ENCODE results near the gene LINGO1.

The LINGO1 gene

GRCh38 chr15:77572186-77572585, 60.5 kb downstream of the LINGO1 start:
- no peak for DNase-seq (ENCODE audit: low read depth in 2 of 2)

DNA sequence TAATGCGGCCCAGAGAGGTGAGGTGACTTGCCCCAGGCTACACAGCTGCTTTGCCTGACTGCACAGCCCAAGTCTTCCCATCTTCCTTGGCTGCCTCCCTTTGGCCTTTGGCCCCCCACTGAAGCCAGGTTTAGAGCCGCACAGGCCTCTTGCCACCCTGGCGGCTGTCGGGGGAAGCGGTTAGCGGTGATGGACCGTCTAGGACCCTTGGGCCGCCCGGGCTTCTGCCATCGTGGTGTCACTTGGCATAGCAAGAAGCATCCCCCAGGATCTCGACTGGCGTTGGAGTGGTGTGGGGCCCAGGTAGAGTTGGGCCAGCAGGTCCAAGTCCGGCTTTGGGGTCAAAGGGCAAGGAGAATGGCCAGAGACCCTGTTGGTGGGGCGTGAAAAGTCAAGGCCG, 61.0 kb downstream of the LINGO1 start:
- DNase-seq (ENCODE audit: low read depth in 2 of 2) = no peak

GRCh38 chr15:77571181-77571580, 61.5 kb downstream of the LINGO1 start:
- no peak for DNase-seq (ENCODE audit: low read depth in 2 of 2)

DNA sequence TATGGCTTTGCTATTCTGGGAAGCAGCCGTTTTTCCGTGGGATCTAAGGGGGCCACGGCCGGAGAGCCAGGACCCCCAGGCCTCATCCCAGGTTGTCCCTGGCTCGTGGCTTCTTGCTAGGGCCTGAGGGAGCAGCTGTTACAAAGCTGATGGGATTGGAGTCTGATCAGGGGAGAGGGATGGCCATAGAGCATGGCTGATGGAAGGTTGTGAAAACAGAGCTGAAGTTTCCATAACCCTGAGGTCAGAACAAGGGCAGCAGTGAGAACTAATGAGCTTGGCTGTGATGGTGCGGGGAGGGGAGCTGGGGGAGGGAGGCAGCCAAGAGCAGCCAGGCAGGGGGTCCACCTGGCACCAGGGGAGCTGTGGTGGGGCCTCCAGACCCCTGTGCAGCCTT, 63.0 kb downstream of the LINGO1 start:
- no peak for DNase-seq (ENCODE audit: low read depth in 2 of 2)

DNA sequence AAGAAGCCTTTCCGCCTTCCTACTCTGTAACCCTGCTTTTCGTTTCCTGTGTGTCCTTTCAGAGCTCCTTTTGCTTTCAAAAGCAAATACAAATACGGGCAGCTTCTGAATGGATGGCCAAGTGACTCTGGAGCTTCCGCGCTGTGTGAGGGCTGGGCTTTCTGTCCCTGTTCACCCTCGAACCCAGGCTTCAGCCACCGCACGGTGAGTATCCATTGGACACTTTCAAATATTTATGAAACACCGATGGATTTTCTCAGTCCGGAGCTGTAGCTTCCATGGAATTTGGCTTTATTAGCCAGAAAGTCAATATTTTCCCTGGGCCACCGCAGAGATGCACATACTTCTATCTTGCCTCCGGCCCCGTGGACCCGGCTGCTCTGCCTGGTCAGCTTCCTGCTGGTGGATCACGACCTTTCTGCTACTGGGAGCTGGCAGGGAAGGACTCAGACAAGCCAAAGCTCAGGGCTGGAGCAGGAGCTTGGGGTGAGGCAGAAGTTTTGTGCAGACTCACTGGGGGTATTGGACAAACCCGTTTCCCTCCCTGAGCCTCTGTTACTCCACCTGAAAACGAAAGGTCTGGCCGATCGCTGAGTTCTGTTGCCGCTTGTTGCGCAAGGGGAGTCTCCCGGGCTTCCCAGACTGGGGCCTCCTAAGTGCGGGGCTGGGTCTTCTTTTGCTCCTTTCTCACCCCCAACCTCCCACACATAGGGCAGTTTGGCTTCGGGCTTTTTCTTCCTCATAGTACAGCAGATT, 63.6 kb downstream of the LINGO1 start:
- no peak for DNase-seq (ENCODE audit: low read depth in 2 of 2)

DNA sequence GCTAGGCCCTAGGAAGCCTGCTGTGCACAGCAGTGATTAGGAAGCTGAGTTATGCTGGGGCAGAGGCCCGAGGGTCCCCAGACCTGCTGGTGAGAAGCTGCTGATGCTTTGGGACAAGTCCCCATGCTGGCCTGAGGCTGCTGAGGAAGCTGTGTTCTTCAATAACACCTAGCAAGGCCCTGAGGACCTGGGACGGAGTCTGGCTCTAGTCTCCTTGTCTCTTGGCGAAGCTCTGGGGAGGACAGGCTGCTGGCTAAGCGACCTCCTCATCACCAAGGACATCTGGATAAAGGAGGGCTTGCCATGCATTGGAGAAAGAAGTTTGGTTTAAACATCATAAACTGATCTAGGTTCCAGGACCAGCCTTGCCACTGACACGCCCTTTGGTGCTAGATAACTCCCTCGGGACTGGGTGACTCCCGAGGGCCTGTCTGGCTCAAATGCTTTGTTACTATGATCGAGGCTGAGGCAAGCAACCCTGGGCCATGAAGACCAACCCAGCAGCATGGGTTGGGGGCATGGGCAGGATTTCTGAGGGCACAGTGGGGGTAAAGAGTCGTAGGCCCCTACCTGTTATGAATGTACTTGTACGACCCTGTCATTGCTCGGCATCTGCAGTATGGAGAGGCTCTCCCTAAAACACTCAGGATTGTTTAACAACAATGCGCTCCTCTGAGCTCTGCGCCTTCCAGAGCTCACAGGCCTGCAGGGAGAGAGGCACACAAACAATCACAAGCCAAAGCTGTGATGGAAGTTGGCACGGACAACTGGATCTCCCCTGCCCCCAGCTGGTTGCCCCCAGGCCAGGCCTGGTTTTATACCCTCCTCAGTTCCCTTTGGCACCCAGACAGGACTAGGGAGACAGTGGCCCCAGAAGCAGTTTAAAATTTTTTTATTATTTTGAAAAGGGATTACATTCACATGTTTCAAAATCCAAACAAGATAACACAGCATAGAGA, 64.4 kb downstream of the LINGO1 start:
- no peak for DNase-seq (ENCODE audit: low read depth in 2 of 2)

GRCh38 chr15:77567202-77567601, 65.5 kb downstream of the LINGO1 start:
- no peak for DNase-seq (ENCODE audit: low read depth in 2 of 2)

- no peak for DNase-seq (ENCODE audit: low read depth in 2 of 2)
These were observed 66.6 kb downstream of the LINGO1 start for GRCh38 chr15:77566092-77566491.

DNA sequence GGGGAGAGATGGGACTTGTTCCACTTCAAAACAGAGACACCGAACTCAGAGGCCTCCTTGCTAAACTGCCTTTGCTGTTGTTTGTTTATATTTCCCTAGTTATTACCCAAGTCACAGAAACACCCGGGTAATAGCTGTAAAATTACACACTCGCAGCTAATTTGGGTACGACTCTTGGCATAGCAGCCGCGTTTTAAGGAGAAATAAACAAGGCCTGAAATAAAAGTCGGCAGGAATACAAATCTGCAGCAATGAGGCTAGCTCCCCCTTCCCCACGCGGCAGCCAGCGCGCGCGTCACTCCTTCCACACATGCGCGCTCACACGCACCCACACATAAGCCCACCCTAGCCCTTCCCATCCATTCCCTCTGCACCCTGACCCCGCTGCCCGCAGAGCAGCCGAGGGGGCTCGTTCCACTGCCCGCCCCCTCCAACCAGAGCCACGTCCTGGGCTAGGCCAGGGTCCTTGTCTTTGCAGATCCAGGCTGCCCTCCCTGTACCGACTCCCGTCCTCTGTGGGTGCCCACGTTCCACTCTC, 67.3 kb downstream of the LINGO1 start:
- DNase-seq (ENCODE audit: low read depth in 2 of 2) = no peak

DNA sequence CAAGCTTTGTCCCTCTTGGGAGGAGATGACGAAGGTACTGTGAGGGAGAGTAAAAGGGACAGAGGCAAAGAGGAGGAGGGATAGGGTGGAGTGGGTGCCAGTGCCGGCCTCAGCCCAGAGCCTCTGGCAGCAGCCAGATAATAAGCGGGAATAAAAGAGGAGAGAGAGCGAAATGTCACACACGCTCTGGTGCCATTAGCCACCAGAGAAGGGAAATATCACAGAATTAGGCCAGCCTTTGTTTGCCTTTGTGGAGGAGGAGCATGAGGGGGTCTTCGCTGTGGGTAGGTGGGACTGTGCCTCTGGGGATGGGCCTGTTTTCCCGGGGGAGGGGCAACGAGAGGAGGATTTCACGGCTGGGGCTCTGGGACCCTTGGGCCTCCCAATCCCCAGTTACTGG, 67.8 kb downstream of the LINGO1 start:
- no peak for DNase-seq (ENCODE audit: low read depth in 2 of 2)

GRCh38 chr15:77564341-77564740, 68.4 kb downstream of the LINGO1 start:
- no peak for DNase-seq (ENCODE audit: low read depth in 2 of 2)

DNA sequence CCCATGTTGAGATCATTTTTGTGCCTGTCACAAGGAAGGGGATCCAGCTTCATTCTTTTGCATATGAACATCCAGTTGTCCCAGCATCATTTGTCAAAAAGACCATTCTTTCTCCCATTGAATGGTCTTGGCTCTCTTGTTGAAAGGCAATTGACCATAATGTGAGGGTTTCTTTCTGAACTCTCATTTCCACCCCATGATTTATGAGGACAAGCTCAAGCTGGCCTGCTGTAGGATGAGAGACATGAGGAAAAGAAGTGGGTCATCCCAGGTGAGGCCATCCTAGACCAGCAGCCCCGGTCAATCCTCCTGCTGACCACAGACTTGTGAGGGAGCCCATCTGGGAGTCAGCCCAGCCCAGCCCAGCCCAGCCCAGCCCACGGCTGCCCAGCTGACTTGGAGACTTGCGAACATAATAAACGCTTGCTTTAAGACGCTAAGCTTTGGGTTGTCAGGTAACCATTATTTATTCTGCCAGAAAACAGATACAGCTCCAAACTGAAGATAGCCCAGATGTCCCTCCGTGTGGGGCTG, 69.0 kb downstream of the LINGO1 start:
- DNase-seq (ENCODE audit: low read depth in 2 of 2) = no peak

Measured in stimulated activated CD8-positive, alpha-beta memory T cell treated with anti-CD3 and anti-CD28 coated beads, Interleukin-15, amount 100 ng/mL, for 48 hours (primary cell).